Stomach (tissue), 19 donors: ENCODE results near the gene LRRC8B. TPM values are rescaled to one million over a fixed set of nuclear protein-coding genes. Genes with fewer than 3 reads are reported as not detected.

ENCODE experiments used
- DNase-seq, 2 donors: peaks; one replicate each; pipeline versions ENCODE4 v3.0.0 to v3.0.0-alpha.2; 2013 to 2019
- H3K27ac ChIP-seq, 5 donors: fragments of 200-600 bp in 4 of 5; sonication (generic) in 4 of 5; one replicate each; pipeline ENCODE4 v1.5.1; 2013 to 2019; ENCODE audit warnings: mild to moderate bottlenecking in 1 of 5, moderate library complexity in 1 of 5
- H3K27me3 ChIP-seq, 3 donors: fragments of 200-600 bp; sonication (generic); one replicate each; pipeline ENCODE4 v1.5.1; 2017 to 2019; ENCODE audit warnings: mixed run types in 1 of 3
- H3K36me3 ChIP-seq, 4 donors: fragments of 200-600 bp; sonication (generic); 1 replicate in 3 of 4; 2 replicates in 1 of 4; pipeline ENCODE4 v1.5.1; 2016 to 2019
- H3K4me1 ChIP-seq, 4 donors: fragments of 200-600 bp; sonication (generic); one replicate each; pipeline ENCODE4 v1.5.1; 2016 to 2019
- H3K4me3 ChIP-seq, 4 donors: fragments of 200-600 bp; sonication (generic) in 3 of 4; one replicate each; pipeline ENCODE4 v1.5.1; 2016 to 2019; ENCODE audit warnings: mild to moderate bottlenecking in 1 of 4
- H3K9me3 ChIP-seq, 4 donors: fragments of 200-600 bp; sonication (generic); one replicate each; pipeline ENCODE4 v1.5.1; 2016 to 2019
- CTCF ChIP-seq, 7 experiments: fragments of 450-650 bp in 4 of 7; fragments of 200-600 bp in 3 of 7; sonication (generic) in 3 of 7; IDR thresholded peaks; one replicate each; pipeline ENCODE4 v1.5.1; 2016 to 2019; ENCODE audit warnings: antibody characterized with exemption in 7 of 7, control low read depth in 2 of 7, mild to moderate bottlenecking in 1 of 7
- EP300 ChIP-seq: sonication (generic); formaldehyde crosslinking; IDR thresholded peaks from one replicate; pipeline ENCODE4 v1.6.1; 2017; ENCODE audit warnings: antibody characterized with exemption
- POLR2A ChIP-seq, 4 donors: fragments of 450-650 bp; IDR thresholded peaks; one replicate each; pipeline ENCODE4 v1.6.1; 2016; ENCODE audit warnings: antibody characterized with exemption in 4 of 4, control low read depth in 2 of 4, mild to moderate bottlenecking in 1 of 4, moderate library complexity in 1 of 4
- POLR2AphosphoS5 ChIP-seq, 3 donors: sonication (generic); formaldehyde crosslinking; IDR thresholded peaks; one replicate each; pipeline ENCODE4 v1.6.1; 2016; ENCODE audit warnings: antibody characterized with exemption in 3 of 3
- WGBS, 5 donors: extraction: QIAGEN DNeasy Blood & Tissue Kit in 3 of 5; methylation state at CpG; one replicate each; pipeline versions ENCODE4 v1.1.5 to v1.1.7; 2013 to 2018; 5-methylcytosine and 5-hydroxymethylcytosine counted together
- intact Hi-C: fragments of 100-400 bp; cut with DNase I; formaldehyde crosslinking; loops from one replicate; pipeline ENCODE4 v1.15.1; 2023; ENCODE audit warnings: low total_unique reads
- long read RNA-seq, 10 donors: transcript quantifications; one replicate each; lab custom pipeline, GENCODE V29; 2026
- polyA plus RNA-seq, 3 donors: library from polyadenylated mRNA; stranded (reverse); fragments of 200-250 nt; gene quantifications; one replicate each; pipeline ENCODE4 v1.2.3, GENCODE V29; 2013
- total RNA-seq, 5 donors: library from RNA; depleted of rRNA; stranded (reverse); fragments of >200 nt; gene quantifications; one replicate each; pipeline versions ENCODE4 v1.1.0 to v1.2.3, GENCODE V29; 2014 to 2016
- donor health status: healthy with polysubstance abuse.
- donor health status: Bipolar disorder and iron deficiency.
- donor health status: healthy.

LRRC8B gene
- total RNA-seq: 10 to 100 TPM in 4 of 5 donors, 1 to 10 TPM in 1; 1.2 to 27.4 (median 15.2) TPM
- polyA plus RNA-seq: 1 to 10 TPM; 1.4 to 1.8 (median 1.6) TPM
- long read RNA-seq, donor 1, full-length matches to known transcripts: 1 of 1 reads
- long read RNA-seq, donor 1, partial matches to known transcripts: 0 of 1 reads
- long read RNA-seq, donor 1, other reads (novel, unspliced or antisense): 0 of 1 reads
- long read RNA-seq, donor 2, full-length matches to known transcripts: 1 of 1 reads
- long read RNA-seq, donor 2, partial matches to known transcripts: 0 of 1 reads
- long read RNA-seq, donor 2, other reads (novel, unspliced or antisense): 0 of 1 reads
- long read RNA-seq, donor 3: 0 reads
- long read RNA-seq, donor 4: 0 reads
- long read RNA-seq, donor 5, full-length matches to known transcripts: 1 of 1 reads
- long read RNA-seq, donor 5, partial matches to known transcripts: 0 of 1 reads
- long read RNA-seq, donor 5, other reads (novel, unspliced or antisense): 0 of 1 reads
- long read RNA-seq, donor 6: 0 reads
- long read RNA-seq, donor 7: 0 reads
- long read RNA-seq, donor 8, full-length matches to known transcripts: 2 of 2 reads
- long read RNA-seq, donor 8, partial matches to known transcripts: 0 of 2 reads
- long read RNA-seq, donor 8, other reads (novel, unspliced or antisense): 0 of 2 reads
- long read RNA-seq, donor 9: 0 reads
- long read RNA-seq, donor 10: 0 reads

DNA sequence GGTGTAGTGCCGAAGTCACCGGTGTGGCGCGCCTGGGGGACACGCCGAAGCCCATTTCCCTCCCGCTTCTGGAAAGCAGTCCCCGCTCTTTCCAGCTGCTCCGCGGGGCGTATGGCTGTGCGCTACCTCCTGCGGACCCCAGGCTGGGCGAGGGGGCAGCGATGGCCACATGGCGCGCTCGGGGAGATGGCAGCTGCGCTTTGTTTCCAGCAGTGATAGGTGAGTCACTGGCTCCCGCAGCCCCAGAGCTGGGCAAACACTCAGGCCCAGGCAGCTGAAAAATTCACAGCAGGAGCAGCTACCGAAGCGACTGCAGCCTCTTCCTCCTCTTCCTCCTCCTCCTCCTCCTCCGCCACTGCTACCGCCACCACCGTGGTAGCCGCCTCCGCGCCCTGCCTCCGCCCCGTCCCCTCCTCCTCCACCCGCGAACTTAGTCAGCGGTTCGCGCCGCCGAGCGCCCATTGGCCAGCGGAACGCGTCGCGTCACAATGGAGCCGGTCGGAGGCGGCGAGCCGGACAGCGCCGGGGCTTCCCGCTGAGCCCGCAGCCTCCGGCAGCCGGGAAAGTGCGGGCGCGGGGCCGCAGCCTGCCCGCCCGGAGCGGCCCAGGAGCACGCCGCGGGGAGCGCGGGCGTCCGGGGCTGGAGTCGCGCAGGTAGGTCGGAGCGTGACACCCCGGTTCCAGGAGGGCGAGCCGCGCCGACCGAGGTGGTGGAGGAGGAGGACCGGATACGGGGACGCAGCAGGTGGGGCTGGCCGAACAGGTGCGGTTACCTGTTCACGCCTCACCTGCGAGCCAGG, at the start of gene LRRC8B:
TSS of gene LRRC8B (plus strand) at position 461 of the 800 bp plus-strand sequence. CDS start 57,822 bp downstream, outside the sequence.
- Histone ChIP-seq H3K4me1 (peaks cover 16 to 42% (median 30%) of the 10 kb centered on the region in 4 donors), H3K4me3 (peak within 1 kb of the TSS; percentile 67 to 95 (median 82)), H3K27me3 (no peaks in the 10 kb centered on the region), H3K9me3 (no peaks in the 10 kb centered on the region), H3K27ac (peak within 1 kb of the TSS; percentile 94 to 98 (median 97)), H3K36me3 (no peaks in the 10 kb centered on the region)
- intact Hi-C loops: no loop called here
- WGBS, 5 donors: 0 to 1% (median 0%) methylated on average over 39 to 85 of the region's 85 CpGs
- DNase-seq: peak; percentile 92 to 97
- TF ChIP-seq POLR2A (IDR thresholded peaks at IDR 0.05): peak in 2 of 4 donors; percentile 35 to 55
- TF ChIP-seq POLR2AphosphoS5 (IDR thresholded peaks at IDR 0.05): peak; percentile 62 to 90 (median 80)
- no peak for TF ChIP-seq CTCF (IDR thresholded peaks at IDR 0.05)

GRCh38 chr1:89475269-89475668, 49.4 kb upstream of the LRRC8B start:
- no peak for DNase-seq
- intact Hi-C loops: no loop called here
- peaks cover 0 to 9% (median 1%) of the 10 kb centered on the region in 4 donors for H3K9me3 ChIP-seq
- TF ChIP-seq CTCF (IDR thresholded peaks at IDR 0.05): no peak
- no peak for TF ChIP-seq POLR2AphosphoS5 (IDR thresholded peaks at IDR 0.05)
- TF ChIP-seq EP300: no peak
- no peak for TF ChIP-seq POLR2A (IDR thresholded peaks at IDR 0.05)
- no peak overlapping the region for H3K4me3 ChIP-seq
- no peaks in the 10 kb centered on the region for H3K36me3 ChIP-seq
- WGBS, 5 donors: 82 to 93% (median 90%) methylated on average over 1 of the region's 1 CpG
- H3K27me3 ChIP-seq: no peaks in the 10 kb centered on the region
- H3K27ac ChIP-seq: no peak overlapping the region
- H3K4me1 ChIP-seq: no peaks in the 10 kb centered on the region

GRCh38 chr1:89476072-89476471, 48.6 kb upstream of the LRRC8B start:
- DNase-seq: no peak
- H3K27ac ChIP-seq: no peak overlapping the region
- no peaks in the 10 kb centered on the region for H3K36me3 ChIP-seq
- H3K4me3 ChIP-seq: no peak overlapping the region
- H3K4me1 ChIP-seq: no peaks in the 10 kb centered on the region
- 82 to 87% (median 84%) methylated on average over 1 of the region's 1 CpG for WGBS, 5 donors
- intact Hi-C loops: no loop called here
- no peaks in the 10 kb centered on the region for H3K27me3 ChIP-seq
- no peak for TF ChIP-seq EP300
- no peak for TF ChIP-seq POLR2A (IDR thresholded peaks at IDR 0.05)
- no peak for TF ChIP-seq POLR2AphosphoS5 (IDR thresholded peaks at IDR 0.05)
- TF ChIP-seq CTCF (IDR thresholded peaks at IDR 0.05): no peak
- H3K9me3 ChIP-seq: peaks cover 0 to 16% (median 5%) of the 10 kb centered on the region in 4 donors
